ENCODE data around the gene ADAMTS12. TPM values are rescaled to one million over a fixed set of nuclear protein-coding genes. Genes with fewer than 3 reads are reported as not detected.

ADAMTS12 gene
- polyA plus RNA-seq, 1 donor from 2014 or later = not detected

GRCh38 chr5:33488558-33489355, 403.0 kb downstream of the ADAMTS12 start:
- Mint-ChIP-seq H3K36me3 (no peaks in the 10 kb centered on the region), H3K4me3 (no peak overlapping the region), H3K27me3 (no peaks in the 10 kb centered on the region), H3K9me3 (no peaks in the 10 kb centered on the region), H3K4me1 (peaks cover 0 to 2% (median 0%) of the 10 kb centered on the region in 3 donors), H3K27ac (no peak overlapping the region)

GRCh38 chr5:33487236-33487635, 404.6 kb downstream of the ADAMTS12 start:
- H3K36me3 Mint-ChIP-seq = no peaks in the 10 kb centered on the region
- peaks cover 0 to 2% (median 0%) of the 10 kb centered on the region in 3 donors for H3K4me1 Mint-ChIP-seq
- H3K27ac Mint-ChIP-seq = no peak overlapping the region
- H3K9me3 Mint-ChIP-seq = no peaks in the 10 kb centered on the region
- H3K4me3 Mint-ChIP-seq = no peak overlapping the region
- H3K27me3 Mint-ChIP-seq = no peaks in the 10 kb centered on the region

GRCh38 chr5:33482335-33482734, 409.5 kb downstream of the ADAMTS12 start:
- H3K27me3 Mint-ChIP-seq = no peaks in the 10 kb centered on the region
- H3K36me3 Mint-ChIP-seq = peaks cover 5% of the 10 kb centered on the region
- no peaks in the 10 kb centered on the region for H3K9me3 Mint-ChIP-seq
- no peak overlapping the region for H3K27ac Mint-ChIP-seq
- peaks cover 0 to 2% (median 0%) of the 10 kb centered on the region in 3 donors for H3K4me1 Mint-ChIP-seq
- no peak overlapping the region for H3K4me3 Mint-ChIP-seq

- H3K4me3 Mint-ChIP-seq = no peak overlapping the region
- H3K36me3 Mint-ChIP-seq = peaks cover 10% of the 10 kb centered on the region
Observed at GRCh38 chr5:33480876-33481275, 410.9 kb downstream of the ADAMTS12 start.

GRCh38 chr5:33479311-33479710, 412.5 kb downstream of the ADAMTS12 start:
- H3K27ac Mint-ChIP-seq = no peak overlapping the region
- H3K36me3 Mint-ChIP-seq = peaks cover 22% of the 10 kb centered on the region
- H3K9me3 Mint-ChIP-seq = peaks cover 5 to 9% (median 5%) of the 10 kb centered on the region in 3 donors
- no peaks in the 10 kb centered on the region for H3K27me3 Mint-ChIP-seq
- H3K4me3 Mint-ChIP-seq = no peak overlapping the region
- peaks cover 2 to 10% (median 7%) of the 10 kb centered on the region in 3 donors for H3K4me1 Mint-ChIP-seq

More at GRCh38 chr5:33480876-33481275, 410.9 kb downstream of the ADAMTS12 start:
- peaks cover 0 to 4% (median 2%) of the 10 kb centered on the region in 3 donors for H3K4me1 Mint-ChIP-seq
- H3K27me3 Mint-ChIP-seq = no peaks in the 10 kb centered on the region
- H3K27ac Mint-ChIP-seq = no peak overlapping the region
- H3K9me3 Mint-ChIP-seq = peaks cover 0 to 5% (median 2%) of the 10 kb centered on the region in 3 donors

- H3K4me1 Mint-ChIP-seq = peaks cover 2 to 10% (median 7%) of the 10 kb centered on the region in 3 donors
- H3K4me3 Mint-ChIP-seq = no peak overlapping the region
- no peaks in the 10 kb centered on the region for H3K27me3 Mint-ChIP-seq
- peaks cover 5 to 13% (median 9%) of the 10 kb centered on the region in 3 donors for H3K9me3 Mint-ChIP-seq
- peaks cover 31% of the 10 kb centered on the region for H3K36me3 Mint-ChIP-seq
- no peak overlapping the region for H3K27ac Mint-ChIP-seq
Observed at GRCh38 chr5:33477816-33478215, 414.0 kb downstream of the ADAMTS12 start.

GRCh38 chr5:33476992-33477391, 414.8 kb downstream of the ADAMTS12 start:
- H3K4me1 Mint-ChIP-seq = peaks cover 2 to 10% (median 7%) of the 10 kb centered on the region in 3 donors
- H3K9me3 Mint-ChIP-seq = peaks cover 5 to 13% (median 9%) of the 10 kb centered on the region in 3 donors
- no peak overlapping the region for H3K4me3 Mint-ChIP-seq
- H3K36me3 Mint-ChIP-seq = peaks cover 35% of the 10 kb centered on the region
- no peaks in the 10 kb centered on the region for H3K27me3 Mint-ChIP-seq
- no peak overlapping the region for H3K27ac Mint-ChIP-seq

GRCh38 chr5:33475706-33476105, 416.1 kb downstream of the ADAMTS12 start:
- H3K9me3 Mint-ChIP-seq = peaks cover 5 to 13% (median 9%) of the 10 kb centered on the region in 3 donors
- no peak overlapping the region for H3K4me3 Mint-ChIP-seq
- peaks cover 2 to 10% (median 7%) of the 10 kb centered on the region in 3 donors for H3K4me1 Mint-ChIP-seq
- no peak overlapping the region for H3K27ac Mint-ChIP-seq
- H3K27me3 Mint-ChIP-seq = no peaks in the 10 kb centered on the region
- H3K36me3 Mint-ChIP-seq = peaks cover 35% of the 10 kb centered on the region

GRCh38 chr5:33474931-33475499, 416.8 kb downstream of the ADAMTS12 start:
- H3K27me3 Mint-ChIP-seq = no peaks in the 10 kb centered on the region
- H3K4me1 Mint-ChIP-seq = peaks cover 2 to 10% (median 7%) of the 10 kb centered on the region in 3 donors
- no peak overlapping the region for H3K27ac Mint-ChIP-seq
- H3K9me3 Mint-ChIP-seq = peaks cover 5 to 13% (median 9%) of the 10 kb centered on the region in 3 donors
- peaks cover 38% of the 10 kb centered on the region for H3K36me3 Mint-ChIP-seq
- H3K4me3 Mint-ChIP-seq = no peak overlapping the region

GRCh38 chr5:33474004-33474403, 417.8 kb downstream of the ADAMTS12 start:
- no peak overlapping the region for H3K27ac Mint-ChIP-seq
- H3K36me3 Mint-ChIP-seq = peaks cover 33% of the 10 kb centered on the region
- no peak overlapping the region for H3K4me3 Mint-ChIP-seq
- peaks cover 5 to 13% (median 9%) of the 10 kb centered on the region in 3 donors for H3K9me3 Mint-ChIP-seq
- peaks cover 2 to 10% (median 7%) of the 10 kb centered on the region in 3 donors for H3K4me1 Mint-ChIP-seq
- H3K27me3 Mint-ChIP-seq = no peaks in the 10 kb centered on the region

Other genes with a start within 250 kb of the ADAMTS12 start
- gene RXFP3, start 44.4 kb upstream of the ADAMTS12 start, polyA plus RNA-seq = not detected
- not detected for gene SLC45A2, start 92.7 kb upstream of the ADAMTS12 start, polyA plus RNA-seq
- 6.9 TPM for gene AMACR, start 116.1 kb upstream of the ADAMTS12 start, polyA plus RNA-seq
- gene C1QTNF3, start 151.2 kb upstream of the ADAMTS12 start, polyA plus RNA-seq = 0.81 TPM